Prostate gland (tissue), 2 donors: ENCODE measurements around the gene FAM216A. TPM values are rescaled to one million over a fixed set of nuclear protein-coding genes. Genes with fewer than 3 reads are reported as not detected.

Source experiments
- DNase-seq: peaks from one replicate; pipeline ENCODE4 v3.0.0-alpha.2; 2019; ENCODE audit warnings: low spot score
- H3K27ac ChIP-seq, 2 donors: fragments of 200-600 bp; sonication (generic); 2 replicates each; pipeline ENCODE4 v1.5.1; 2017 to 2019
- H3K27me3 ChIP-seq: fragments of 200-600 bp; sonication (generic); replicated peaks from 2 replicates; pipeline ENCODE4 v1.5.1; 2019; ENCODE audit not compliant: insufficient read depth
- H3K36me3 ChIP-seq, 2 donors: fragments of 200-600 bp; sonication (generic); 1 replicate in 1 of 2; 2 replicates in 1 of 2; pipeline versions ENCODE4 v1.5.1 to v1.8.1; 2017 to 2019
- H3K4me1 ChIP-seq: fragments of 200-600 bp; sonication (generic); replicated peaks from 2 replicates; pipeline ENCODE4 v1.5.1; 2019
- H3K4me3 ChIP-seq, 2 donors: fragments of 200-600 bp; sonication (generic); 2 replicates each; pipeline ENCODE4 v1.5.1; 2017 to 2019
- H3K9me3 ChIP-seq: fragments of 200-600 bp; sonication (generic); 2 replicates; pipeline ENCODE4 v1.5.1; 2017
- CTCF ChIP-seq, 4 experiments: fragments of 200-600 bp in 2 of 4; fragments of 450-650 bp in 2 of 4; sonication (generic) in 2 of 4; IDR thresholded peaks; 1 replicate in 3 of 4; 2 replicates in 1 of 4; pipeline ENCODE4 v1.5.1; 2016 to 2019; ENCODE audit warnings: antibody characterized with exemption in 4 of 4, mild to moderate bottlenecking in 2 of 4, moderate library complexity in 2 of 4
- POLR2A ChIP-seq: fragments of 450-650 bp; IDR thresholded peaks from one replicate; pipeline ENCODE4 v1.6.1; 2016; ENCODE audit warnings: antibody characterized with exemption, mild to moderate bottlenecking
- POLR2AphosphoS5 ChIP-seq: sonication (generic); formaldehyde crosslinking; IDR thresholded peaks from one replicate; pipeline ENCODE4 v1.6.1; 2017; ENCODE audit warnings: antibody characterized with exemption
- WGBS: methylation state at CpG from one replicate; pipeline ENCODE4 v1.1.5; 2018; 5-methylcytosine and 5-hydroxymethylcytosine counted together
- intact Hi-C: fragments of 100-400 bp; cut with DNase I; formaldehyde crosslinking; loops from one replicate; pipeline ENCODE4 v1.14.2; 2022
- total RNA-seq, 2 donors: library from RNA; depleted of rRNA; stranded (reverse); fragments of >200 nt; gene quantifications; one replicate each; pipeline ENCODE4 v1.1.0, GENCODE V29; 2016

FAM216A gene
- total RNA-seq, 2 donors from 2014 or later, result 3.6 to 11.5 TPM

GRCh38 chr12:110528277-110528839 lies 59.7 kb downstream of the FAM216A start:
- H3K27ac ChIP-seq, result no peak overlapping the region
- DNase-seq, result no peak
- no peaks in the 10 kb centered on the region for H3K9me3 ChIP-seq
- WGBS, result 96% methylated on average over 6 of the region's 6 CpGs
- intact Hi-C loops, result no loop called here
- no peaks in the 10 kb centered on the region for H3K27me3 ChIP-seq
- H3K36me3 ChIP-seq, result no peaks in the 10 kb centered on the region
- peaks cover 7% of the 10 kb centered on the region for H3K4me1 ChIP-seq
- TF ChIP-seq POLR2A (no peak), POLR2AphosphoS5 (no peak), CTCF (IDR thresholded peaks at IDR 0.05) (no peak)
- no peak overlapping the region for H3K4me3 ChIP-seq

GRCh38 chr12:110530511-110530910 lies 61.9 kb downstream of the FAM216A start:
- Histone ChIP-seq H3K36me3 (no peaks in the 10 kb centered on the region), H3K4me3 (no peak overlapping the region), H3K27ac (no peak overlapping the region), H3K9me3 (no peaks in the 10 kb centered on the region), H3K4me1 (peaks cover 12% of the 10 kb centered on the region), H3K27me3 (no peaks in the 10 kb centered on the region)
- TF ChIP-seq POLR2AphosphoS5, result no peak
- TF ChIP-seq POLR2A, result no peak
- TF ChIP-seq CTCF (IDR thresholded peaks at IDR 0.05), result no peak
- WGBS, result 63% methylated on average over 2 of the region's 2 CpGs
- no peak for DNase-seq
- intact Hi-C loops, result no loop called here

- Histone ChIP-seq H3K36me3 (no peaks in the 10 kb centered on the region), H3K4me1 (peaks cover 12% of the 10 kb centered on the region), H3K9me3 (no peaks in the 10 kb centered on the region), H3K4me3 (no peak overlapping the region), H3K27me3 (no peaks in the 10 kb centered on the region), H3K27ac (peak overlapping the region; percentile 0 to 50)
- DNase-seq, result no peak
- 17% methylated on average over 2 of the region's 2 CpGs for WGBS
- intact Hi-C loops, result no loop called here
- no peak for TF ChIP-seq POLR2A
- TF ChIP-seq POLR2AphosphoS5, result peak; percentile 49
Measured at GRCh38 chr12:110531741-110532333, 63.2 kb downstream of the FAM216A start.

- Histone ChIP-seq H3K9me3 (no peaks in the 10 kb centered on the region), H3K4me3 (no peak overlapping the region), H3K4me1 (peaks cover 12% of the 10 kb centered on the region), H3K36me3 (no peaks in the 10 kb centered on the region), H3K27ac (no peak overlapping the region), H3K27me3 (no peaks in the 10 kb centered on the region)
- no peak for DNase-seq
- TF ChIP-seq POLR2A (no peak), POLR2AphosphoS5 (no peak), CTCF (IDR thresholded peaks at IDR 0.05) (no peak)
- intact Hi-C loops, result no loop called here
- WGBS, result 90% methylated on average over 3 of the region's 3 CpGs
Measured at GRCh38 chr12:110532644-110533043, 64.0 kb downstream of the FAM216A start.

- 43% methylated on average over 6 of the region's 6 CpGs for WGBS
- no peak overlapping the region for H3K27ac ChIP-seq
- H3K9me3 ChIP-seq, result no peaks in the 10 kb centered on the region
- H3K4me3 ChIP-seq, result no peak overlapping the region
- H3K36me3 ChIP-seq, result no peaks in the 10 kb centered on the region
- TF ChIP-seq POLR2A, result no peak
- TF ChIP-seq CTCF (IDR thresholded peaks at IDR 0.05), result no peak
- TF ChIP-seq POLR2AphosphoS5, result no peak
- DNase-seq, result no peak
- no peaks in the 10 kb centered on the region for H3K27me3 ChIP-seq
- intact Hi-C loops, result no loop called here
- H3K4me1 ChIP-seq, result peaks cover 12% of the 10 kb centered on the region
Measured at GRCh38 chr12:110533607-110534006, 65.0 kb downstream of the FAM216A start.
